Colon (tissue), 2 donors: ENCODE data around the gene USP34.
"Not testable (repeated sequence)": the region's sequence is repeated elsewhere in the genome, so short reads cannot be mapped to it uniquely, and the experiment has no call there.

ENCODE experiments used
- FAIRE-seq: peaks from 2 replicates; lab custom pipeline; 2012; peaks lifted over from hg19 to GRCh38; lab: Jason Lieb, UNC
- donor health status: control.
- donor health status: control.

Gene USP34

DNA sequence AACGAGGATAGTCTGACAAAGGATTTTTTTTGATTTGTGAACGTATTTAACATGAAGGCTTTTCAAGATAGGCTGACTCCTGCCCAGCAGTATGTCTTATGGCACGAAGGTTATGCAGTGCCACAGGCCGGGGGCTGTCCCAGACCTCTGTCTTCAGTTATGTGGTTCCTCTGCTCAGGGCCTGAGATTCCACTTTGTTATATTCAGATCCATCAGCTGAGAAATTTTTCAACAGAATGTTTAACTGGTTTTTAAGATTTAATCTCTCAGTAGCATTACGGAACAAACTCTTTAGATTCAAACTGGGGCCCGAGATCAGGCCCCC is 288.9 kb downstream of the USP34 start:
- FAIRE-seq = no peak

DNA sequence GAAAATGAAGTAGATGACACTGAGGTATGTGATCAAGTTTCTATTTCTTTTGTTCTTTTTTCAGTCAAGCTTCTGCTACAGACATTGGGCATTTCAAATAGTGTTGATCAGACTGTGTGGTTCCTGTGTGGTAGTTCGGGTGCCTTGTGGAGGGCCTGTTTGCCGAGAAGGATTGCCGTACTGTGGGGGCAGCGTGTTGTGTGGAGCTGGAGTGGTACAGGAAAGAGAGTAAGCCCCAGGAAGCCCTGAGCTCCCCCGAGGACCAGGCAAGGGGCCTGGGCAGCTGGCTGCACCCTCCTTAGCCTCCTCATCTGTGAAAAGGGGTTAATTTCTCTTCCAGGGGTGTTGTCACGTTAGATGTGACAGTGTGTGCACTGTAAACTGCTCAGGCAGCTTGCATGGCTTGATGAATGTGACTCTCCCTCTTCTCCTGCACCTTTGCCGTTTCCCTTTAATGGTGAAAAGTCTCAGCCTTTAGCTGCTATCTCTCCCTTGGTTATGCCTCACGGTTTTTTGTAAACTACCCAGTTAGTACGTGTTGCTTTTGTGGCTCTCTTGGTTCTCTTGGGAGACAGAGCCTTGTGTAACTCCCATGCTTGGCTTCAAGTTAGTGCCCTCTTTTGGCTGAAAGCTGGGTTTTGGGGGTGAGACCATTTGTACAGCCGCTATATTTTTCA is 289.4 kb downstream of the USP34 start:
- no peak for FAIRE-seq

DNA sequence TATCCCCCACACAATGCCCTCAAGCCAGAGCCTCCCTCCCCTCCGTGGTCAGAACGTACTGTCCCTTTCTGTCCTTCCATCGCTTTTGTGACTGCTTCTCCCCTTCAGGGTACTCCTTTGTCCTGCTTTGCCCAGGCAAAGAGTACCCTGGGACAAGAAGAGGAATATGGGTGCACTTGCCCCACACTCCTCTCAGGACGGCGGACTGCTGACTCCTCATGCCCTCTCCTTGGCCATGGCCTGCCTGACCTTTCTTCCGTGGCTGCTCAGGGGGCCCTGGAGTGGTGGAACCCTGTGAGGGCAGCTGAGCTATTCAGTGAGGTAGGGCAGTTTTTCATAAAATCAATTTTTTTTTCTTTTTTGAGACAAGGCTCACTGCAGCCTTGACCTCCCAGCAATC is 290.2 kb downstream of the USP34 start:
- FAIRE-seq = no peak

DNA sequence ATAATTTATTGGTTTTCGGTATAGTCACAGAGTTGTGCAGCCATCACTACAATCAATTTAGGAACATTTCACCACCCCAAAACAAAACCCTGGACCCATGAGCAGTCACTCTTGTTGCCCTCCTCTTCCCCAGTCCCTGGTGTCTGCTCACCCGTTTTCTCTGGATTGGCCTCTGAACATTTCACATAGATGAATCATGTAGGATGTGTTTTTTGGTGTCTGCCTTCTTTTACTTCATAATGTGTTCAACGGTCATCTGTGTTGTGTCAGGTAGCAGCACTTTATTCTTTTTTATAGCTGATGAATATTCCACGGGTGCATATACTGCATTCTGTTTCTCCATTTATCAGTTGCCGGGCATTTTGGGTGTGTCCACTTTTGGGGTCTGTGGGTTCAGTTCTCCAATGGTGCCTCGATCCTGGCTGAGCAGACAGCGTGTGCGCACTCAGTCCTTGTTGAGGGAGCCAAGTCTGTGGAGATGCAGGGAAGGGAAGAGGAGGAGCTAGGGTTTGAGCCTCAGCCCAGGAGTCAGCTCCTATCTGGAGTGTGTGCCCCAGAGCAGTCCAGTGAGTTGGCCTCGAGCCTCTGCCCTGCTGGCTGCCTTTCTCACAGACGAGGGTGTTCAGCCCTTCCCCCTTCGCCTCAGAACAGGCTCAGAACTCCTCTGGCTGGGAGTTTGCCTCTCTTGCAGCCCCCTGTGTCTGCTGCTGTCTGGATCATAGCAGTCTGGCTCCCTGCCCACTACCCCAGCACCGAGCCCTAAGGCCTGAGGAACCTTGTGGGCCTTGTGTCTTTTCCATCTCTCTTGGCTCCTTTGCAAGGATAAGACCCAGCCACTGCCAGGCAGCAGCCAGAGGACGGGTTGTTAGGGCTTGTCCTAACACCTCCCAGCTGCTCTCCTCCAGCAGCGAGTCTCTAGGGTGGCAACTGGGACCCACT is 290.9 kb downstream of the USP34 start:
- no peak for FAIRE-seq

DNA sequence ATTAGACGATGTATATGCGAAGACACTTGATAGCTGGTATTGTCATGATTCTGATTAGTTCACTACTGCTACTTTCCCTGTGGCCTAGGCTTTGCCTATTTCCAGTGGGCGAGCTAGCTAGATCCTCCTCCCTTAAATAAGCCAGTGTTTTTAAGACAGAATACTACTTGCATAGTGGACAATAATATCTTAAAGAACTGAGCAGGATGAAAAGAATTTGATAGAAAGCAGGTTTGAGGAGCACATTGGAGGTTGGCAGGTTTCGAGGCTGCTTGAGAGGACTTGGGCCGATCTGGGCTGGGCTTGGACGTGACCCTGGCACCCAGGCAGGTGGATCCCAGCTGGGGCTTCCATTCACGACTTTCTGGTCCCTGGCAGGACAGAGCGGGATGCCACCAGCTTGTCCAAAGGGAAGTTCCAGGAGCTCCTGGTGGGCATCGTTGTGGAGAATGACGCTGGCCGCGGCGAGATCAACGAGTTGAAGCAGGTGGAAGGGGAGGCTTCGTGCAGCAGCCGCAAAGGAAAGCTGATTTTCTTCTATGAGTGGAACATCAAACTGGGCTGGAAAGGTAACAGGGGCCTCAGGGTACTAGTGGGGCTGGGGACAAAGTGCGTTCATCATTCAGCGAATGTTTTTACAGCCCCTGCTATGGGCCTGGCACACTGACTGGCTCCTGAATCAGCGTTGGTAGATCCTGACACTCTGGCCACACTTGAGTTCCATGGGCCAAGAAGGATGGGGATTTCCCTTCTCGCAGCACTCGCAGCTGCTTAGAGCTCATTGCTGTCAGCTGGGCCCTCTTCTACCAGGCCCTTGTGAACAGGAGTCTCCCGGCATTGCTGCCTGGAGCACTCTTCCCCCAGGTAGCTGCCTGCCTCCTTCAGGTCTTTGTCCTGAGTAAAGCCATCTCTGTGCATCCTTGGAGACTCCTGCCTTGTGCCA is 292.0 kb downstream of the USP34 start:
- FAIRE-seq = no peak

DNA sequence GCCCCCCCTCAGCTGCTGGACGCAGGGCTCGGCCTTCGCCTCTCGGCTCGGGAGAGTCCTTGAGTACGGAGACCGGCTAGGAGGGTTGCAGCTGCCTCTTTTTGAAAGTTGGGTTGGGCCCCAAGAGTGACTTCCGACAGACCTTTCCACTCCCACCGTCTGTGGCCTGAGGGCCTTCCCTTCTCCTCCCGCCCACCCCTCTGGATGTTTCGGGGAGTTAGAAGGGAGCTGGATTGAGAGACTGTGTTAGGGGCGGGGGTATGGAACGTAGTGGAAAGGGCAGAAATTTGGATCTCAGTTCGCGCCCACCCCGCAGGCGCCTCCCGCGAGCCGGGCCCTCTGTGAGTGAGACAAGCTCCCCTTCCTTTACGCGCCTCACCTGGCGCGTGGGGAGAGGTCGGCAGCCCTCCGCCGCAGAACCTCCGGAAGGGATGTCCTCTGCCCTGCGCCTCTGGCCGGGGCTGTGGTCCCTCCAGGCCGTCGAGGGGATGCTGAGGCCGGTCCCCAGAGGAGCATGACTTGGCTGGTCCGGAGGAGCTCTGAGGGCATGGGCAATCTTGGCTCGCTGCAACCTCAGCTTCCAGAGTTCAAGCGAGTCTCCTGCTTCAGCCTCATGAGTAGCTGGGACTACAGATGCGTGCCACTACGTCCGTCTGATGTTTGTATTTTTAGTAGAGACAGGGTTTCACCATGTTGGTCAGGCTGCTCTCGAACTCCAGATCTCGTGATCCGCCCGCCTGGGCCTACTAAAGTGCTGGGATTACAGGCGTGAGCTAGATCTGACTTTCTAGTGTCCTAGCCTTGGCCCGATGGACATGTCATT is 292.9 kb downstream of the USP34 start:
- FAIRE-seq = no peak

DNA sequence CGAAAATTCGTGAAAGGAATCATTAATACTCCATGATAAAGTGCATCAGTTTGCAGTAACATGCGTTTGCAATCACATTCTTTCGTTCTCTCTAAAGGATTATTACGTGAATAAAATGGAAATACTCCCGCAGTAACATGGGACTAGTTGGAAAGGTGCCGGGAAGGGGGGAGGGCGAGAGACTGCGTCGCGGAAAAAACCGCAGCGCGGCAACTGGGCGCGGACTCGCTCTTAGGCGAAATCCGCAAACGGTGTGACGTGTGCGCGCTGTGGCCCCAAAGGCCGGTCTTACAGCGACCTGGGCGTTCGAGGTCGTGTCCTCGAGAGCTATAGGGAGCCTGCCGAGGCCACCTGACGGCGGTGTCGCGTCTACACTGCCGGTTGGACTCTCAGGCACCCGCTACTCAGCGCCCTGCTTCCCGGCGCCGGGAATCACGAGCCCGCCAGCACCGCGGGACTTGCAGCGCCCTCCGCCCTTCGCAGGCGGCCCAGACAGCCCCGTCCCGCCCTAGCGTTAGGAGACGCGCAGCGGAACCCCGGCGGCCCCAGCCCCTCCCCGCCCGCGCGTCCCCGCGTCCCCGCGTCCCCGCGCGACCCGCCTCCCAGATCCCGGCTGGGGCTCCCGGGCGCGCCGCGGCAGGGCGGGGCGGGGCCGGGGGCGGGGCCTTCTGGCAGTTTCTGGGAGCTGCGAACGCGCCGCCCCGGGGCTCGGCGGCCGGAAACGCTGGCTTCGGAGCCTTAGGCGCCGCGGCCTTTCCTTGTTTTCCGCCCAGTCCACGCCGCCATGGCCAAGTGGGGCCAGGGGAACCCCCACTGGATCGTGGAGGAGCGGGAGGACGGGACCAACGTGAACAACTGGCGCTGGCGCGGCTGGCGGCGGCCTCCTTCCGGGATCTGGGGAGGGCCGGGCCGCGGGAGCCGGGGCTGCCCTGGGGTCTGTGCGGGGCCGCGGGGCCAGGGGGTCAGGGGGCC is 293.8 kb downstream of the USP34 start:
- FAIRE-seq = no peak

DNA sequence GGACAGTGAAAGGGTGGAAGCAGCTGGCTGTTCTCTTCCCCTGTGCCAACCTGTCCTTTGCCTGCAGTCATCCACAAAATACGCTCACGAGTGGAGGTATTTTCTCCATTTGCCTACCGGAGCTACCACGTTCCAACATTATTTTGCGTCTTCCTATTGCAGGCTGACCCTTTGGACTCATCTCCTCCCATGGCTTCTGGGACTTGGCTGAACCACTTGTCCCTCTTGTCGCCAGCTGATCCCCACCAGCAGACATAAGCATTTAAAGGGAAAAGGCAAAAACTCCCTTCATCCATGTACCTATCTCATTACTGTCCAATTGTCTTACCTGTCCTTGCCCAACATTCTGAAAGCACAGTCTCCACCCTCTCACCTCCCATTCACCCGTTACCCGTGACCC is 295.9 kb downstream of the USP34 start:
- FAIRE-seq = no peak

DNA sequence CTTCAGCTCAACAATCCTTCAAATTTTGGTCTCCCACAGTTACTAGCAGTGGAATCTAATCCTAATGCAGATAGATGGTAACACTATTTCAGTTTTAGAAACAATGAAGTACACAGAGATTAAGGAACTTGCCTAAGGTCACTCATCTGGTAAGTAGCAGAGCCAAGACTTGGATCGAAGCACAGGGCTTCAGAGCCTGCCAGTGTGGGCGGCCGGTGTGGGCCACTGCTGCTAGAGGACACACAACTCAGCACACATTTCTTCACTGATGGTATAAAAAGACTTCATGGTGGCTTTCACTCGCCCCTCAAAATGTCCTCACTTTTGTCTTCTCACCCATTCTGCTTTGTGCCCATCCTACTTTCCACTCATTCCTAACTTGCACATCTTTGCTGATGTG is 297.8 kb downstream of the USP34 start:
- FAIRE-seq = no peak

DNA sequence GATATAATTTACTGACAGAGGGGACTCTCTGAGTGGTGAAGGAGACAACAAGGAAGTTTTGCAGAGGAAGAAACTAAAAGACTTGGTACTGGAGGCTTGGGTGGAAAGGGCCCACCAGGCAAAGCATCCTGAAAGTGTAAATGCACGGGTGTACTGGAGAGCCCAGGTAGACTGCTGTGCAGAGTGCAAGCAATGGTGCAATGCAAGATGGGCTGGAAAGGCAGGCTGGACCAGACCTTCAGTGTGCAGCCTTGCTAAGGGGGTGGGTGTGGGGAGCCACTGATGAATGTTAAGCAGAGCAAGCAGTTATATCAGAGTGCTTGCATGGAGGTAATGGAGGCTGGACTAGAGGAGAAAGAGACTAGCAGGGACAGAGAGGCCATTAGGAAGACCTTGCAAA is 298.2 kb downstream of the USP34 start:
- FAIRE-seq = no peak

DNA sequence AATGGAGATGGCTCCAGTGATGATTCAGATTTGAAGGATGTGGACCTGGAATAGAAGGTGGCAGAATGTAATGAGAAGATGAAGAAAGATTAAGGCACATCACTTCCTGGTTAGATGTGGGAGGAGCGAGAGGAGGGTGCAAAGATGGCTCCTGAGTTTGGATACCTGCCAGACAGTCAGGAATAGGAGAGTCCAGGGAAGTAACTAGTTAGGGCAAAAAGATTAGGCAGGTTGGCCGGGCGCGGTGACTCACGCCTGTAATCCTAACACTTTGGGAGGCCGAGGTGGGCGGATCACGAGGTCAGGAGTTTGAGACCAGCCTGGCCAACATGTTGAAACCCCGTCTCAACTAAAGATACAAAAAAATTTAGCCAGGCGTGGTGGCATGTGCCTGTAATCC is 303.3 kb downstream of the USP34 start:
- FAIRE-seq = no peak

DNA sequence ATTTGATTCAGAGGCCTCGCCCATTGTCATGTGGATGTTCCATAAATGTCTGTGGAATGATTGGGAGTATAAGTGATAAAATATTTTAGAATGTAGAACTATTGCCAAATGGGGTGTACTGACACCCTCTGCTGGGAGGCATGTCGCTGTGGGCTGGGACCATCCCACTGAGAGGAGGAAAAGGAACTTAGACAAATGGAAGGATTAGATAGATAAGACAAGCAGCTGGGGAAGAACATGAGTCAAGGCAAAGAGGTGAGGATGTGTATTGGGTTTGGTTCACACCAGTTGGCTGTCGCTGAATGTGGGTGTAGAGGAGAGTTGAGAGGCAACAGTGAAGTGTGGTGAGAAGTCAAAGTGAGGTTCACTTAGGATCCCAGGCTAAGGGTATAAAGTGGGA is 304.9 kb downstream of the USP34 start:
- FAIRE-seq = no peak

DNA sequence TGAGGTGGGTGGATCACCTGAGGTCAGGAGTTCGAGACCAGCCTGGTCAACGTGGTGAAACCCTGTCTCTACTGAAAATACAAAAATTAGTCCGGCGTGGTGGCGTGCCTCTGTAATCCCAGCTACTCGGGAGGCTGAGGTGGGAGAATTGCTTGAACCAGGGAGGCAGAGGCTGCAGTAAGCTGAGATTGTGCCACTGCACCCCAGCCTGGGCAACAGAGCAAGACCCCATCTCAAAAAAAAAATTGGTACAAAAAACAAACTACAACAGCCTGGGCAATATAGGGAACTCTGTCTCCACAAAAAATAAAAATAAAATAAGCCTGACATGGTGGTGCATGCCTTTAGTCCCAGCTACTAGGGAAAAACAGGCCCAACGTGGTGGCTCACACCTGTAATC is 305.8 kb downstream of the USP34 start:
- FAIRE-seq = not testable (repeated sequence)

DNA sequence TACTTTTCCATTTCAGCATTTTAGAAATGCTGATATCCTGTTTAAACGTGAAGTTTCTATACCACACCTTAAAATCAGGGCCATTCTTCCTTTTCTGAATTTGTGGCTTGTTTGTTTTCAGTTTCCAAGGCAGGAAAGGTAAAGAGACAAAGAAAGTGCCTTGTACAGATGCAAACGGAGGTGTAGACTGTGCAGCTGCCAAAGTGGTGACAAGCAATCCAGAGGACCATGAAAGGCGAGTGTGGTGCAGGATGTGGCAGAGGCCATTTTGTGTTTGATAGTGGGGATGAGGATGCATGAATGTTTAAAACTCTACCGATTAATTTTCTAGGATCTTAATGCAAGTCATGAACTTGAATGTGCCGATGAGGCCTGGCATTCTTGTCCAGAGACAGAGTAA is 308.2 kb downstream of the USP34 start:
- no peak for FAIRE-seq

DNA sequence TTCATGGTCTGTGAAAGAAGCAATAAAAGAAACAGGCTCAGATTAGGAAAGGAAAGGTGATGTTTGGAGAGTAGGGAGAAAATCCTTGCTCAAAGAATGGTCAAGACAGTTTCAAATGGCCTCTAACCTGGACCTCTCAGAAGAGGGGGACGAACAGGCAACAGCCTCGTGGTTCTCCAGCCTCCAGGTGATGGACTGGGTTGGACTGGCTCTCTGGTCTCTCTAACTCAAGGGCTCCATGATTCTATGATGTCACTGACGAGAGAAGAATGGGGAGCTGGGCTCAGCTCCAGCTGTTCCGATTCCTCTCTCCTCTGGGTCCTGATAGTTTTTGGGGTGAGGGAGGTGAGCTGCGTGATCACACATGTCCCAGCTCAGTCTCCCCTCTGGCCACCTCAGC is 309.0 kb downstream of the USP34 start, which contains the start of gene C2orf74:
Gene C2orf74, plus strand, starts transcription at position 301 of the 400 bp plus-strand sequence. CDS start 327 bp downstream, outside the sequence.
- FAIRE-seq = no peak

DNA sequence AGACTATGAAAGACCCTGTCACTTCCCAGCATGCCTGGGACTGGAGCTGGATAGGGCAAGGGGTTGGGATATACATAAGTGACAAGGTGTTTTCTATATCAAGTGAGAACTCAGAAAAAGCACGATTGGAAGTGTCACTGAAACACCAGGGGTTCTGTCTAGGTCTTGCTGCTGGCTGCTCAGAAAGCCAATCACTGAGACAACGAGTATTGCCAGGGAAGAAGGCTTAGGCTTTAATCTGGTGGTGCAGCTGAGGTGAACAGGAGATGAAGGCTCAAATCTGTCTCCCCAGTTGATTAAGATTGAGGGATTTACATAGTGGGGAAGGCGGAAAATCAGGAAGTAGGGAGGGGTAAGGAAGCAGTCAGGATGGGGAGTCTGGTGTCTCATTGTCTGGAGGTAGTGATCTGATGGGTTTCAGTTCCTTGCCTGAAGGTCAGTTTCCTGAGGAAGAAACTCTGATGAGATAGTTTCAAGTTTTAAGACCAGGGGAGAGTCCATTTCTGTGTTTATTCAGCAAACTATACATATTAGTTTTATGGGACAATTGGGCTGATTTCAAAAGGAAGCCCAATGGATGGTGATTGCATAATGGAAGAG is 312.4 kb downstream of the USP34 start:
- no peak for FAIRE-seq

DNA sequence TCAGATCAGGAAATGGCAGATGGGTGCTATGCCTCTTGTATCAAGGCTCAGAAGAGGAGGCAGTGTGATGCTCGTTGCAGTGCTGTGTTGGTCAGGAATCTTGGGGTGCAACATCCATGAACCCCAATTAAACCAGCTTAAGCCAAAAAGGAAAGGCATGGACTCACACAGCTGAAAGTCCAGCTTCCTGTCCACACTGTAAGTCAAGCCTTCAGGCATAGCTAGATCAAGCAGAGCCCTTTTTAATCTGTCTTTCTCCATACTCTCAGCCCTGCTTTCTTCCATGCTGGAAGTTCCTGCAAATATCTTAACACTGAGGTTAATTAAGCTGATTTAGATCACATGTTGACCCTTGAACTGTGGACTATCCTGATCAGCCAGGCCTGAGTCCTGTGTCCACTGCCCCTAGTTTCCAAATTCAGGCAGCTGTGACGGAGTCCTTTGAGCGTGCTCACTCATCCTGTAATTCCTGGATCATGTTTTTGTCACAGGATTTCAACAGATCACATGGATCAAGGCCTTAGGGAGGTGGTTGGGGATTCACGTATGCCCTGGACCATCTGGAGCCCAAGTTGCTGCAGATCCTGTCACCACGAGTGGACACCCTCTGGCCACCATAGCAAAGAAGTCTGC is 313.4 kb downstream of the USP34 start:
- FAIRE-seq = no peak

DNA sequence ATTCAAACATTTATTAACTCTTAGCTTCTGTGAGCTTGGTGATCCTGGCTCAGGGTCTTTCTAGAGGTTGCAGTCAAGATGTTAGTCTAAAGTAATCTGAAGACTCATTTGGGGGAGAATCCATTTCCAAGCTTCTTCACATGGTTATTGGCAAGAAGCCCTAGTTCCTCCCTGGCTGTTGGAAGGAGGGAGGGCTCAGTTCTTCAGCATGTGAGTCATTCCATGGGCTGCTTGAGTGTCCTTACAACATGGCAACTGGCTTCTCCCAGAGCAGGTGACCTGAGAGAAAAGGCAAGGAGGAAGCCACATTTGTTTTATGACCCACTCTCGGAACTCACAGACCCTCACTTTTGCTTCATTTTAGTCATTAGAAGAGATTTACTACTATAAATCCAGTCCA is 319.5 kb downstream of the USP34 start:
- FAIRE-seq = no peak

DNA sequence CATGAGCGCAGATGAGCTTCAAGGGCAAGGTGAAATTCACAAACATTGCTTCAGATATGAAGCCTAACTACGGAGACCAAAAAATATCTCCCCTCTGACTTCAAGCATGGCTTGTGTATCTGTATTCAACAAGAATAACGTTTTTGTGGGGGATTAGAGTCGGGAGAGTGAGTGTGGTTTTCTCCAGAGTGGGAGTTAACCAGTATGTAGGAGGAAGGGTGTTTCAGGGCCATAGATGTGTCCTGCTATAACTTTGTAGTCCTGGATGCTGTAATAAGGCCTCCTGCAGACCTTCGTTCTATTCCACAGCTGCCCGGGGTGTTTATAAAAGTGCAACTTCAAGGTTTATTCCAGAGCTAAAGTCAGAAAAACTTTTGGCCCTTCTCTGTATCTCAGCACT is 321.8 kb downstream of the USP34 start:
- no peak for FAIRE-seq
